ENCODE data around the gene STK36.

STK36 gene

DNA sequence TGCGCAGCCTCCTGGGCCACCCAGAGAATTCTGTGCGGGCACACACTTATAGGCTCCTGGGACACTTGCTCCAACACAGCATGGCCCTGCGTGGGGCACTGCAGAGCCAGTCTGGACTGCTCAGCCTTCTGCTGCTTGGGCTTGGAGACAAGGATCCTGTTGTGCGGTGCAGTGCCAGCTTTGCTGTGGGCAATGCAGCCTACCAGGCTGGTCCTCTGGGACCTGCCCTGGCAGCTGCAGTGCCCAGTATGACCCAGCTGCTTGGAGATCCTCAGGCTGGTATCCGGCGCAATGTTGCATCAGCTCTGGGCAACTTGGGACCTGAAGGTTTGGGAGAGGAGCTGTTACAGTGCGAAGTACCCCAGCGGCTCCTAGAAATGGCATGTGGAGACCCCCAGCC lies 27.0 kb downstream of the STK36 start:
- H3K27me3 ChIP-seq (ENCODE audit: insufficient read depth, poor library complexity, severe bottlenecking), result no peaks in the 10 kb centered on the region
- H3K4me1 ChIP-seq (ENCODE audit: insufficient read depth, poor library complexity, severe bottlenecking), result no peaks in the 10 kb centered on the region
- H3K4me3 ChIP-seq (ENCODE audit: severe bottlenecking), result no peak overlapping the region
- H3K9me3 ChIP-seq (ENCODE audit: severe bottlenecking), result no peaks in the 10 kb centered on the region
- ATAC-seq (ENCODE audit: low read depth), result no peak
- H3K36me3 ChIP-seq (ENCODE audit: low read depth), result peaks cover 5% of the 10 kb centered on the region; the same call in 1 of the 2 replicates
- H3K27ac ChIP-seq (ENCODE audit: poor library complexity, severe bottlenecking), result no peak overlapping the region
- TF ChIP-seq, protein P1, sequence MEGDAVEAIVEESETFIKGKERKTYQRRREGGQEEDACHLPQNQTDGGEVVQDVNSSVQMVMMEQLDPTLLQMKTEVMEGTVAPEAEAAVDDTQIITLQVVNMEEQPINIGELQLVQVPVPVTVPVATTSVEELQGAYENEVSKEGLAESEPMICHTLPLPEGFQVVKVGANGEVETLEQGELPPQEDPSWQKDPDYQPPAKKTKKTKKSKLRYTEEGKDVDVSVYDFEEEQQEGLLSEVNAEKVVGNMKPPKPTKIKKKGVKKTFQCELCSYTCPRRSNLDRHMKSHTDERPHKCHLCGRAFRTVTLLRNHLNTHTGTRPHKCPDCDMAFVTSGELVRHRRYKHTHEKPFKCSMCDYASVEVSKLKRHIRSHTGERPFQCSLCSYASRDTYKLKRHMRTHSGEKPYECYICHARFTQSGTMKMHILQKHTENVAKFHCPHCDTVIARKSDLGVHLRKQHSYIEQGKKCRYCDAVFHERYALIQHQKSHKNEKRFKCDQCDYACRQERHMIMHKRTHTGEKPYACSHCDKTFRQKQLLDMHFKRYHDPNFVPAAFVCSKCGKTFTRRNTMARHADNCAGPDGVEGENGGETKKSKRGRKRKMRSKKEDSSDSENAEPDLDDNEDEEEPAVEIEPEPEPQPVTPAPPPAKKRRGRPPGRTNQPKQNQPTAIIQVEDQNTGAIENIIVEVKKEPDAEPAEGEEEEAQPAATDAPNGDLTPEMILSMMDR (IDR thresholded peaks at IDR 0.05; ENCODE audit: poor library complexity, severe bottlenecking), result no peak
- no peak for DNase-seq (ENCODE audit: low spot score)

DNA sequence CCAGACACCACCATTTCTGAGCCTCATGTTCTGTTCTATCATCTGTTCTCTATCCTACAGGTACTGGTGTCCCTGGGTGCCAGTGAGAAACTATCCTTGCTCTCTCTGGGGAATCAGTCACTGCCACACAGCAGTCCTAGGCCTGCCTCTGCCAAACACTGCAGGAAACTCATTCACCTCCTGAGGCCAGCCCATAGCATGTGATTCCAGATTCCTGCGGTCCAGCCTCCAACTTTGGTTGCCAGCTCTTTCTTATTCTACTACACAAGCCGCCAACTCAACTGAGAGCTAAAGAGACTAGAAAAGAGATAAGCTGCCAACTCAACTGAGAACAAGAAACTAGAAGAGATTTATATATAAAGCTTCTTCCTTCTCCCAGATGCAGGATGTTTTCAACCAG lies 29.9 kb downstream of the STK36 start:
- H3K4me3 ChIP-seq (ENCODE audit: severe bottlenecking), result no peak overlapping the region

DNA sequence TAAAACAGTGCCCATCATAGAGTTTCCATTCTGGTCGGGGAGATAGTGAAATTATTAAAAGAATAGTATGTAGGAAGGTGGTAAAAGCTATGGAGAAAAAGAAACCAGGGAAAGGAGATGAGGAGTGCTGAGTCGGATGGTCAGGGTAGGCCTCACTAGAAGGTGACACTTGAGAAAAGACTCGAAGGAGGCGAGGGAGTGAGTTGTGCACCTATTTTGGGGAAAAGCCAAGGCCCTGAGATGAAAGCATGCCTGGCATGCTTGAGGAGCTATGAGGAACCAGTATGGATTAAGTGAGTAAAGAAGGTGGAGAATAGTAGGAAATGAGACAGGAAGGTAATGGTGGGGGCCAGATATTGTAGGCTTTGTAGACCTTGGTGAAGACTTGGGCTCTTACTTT lies 31.5 kb downstream of the STK36 start:
- TF ChIP-seq, protein P1 (IDR thresholded peaks at IDR 0.05; ENCODE audit: poor library complexity, severe bottlenecking), result no peak
- DNase-seq (ENCODE audit: low spot score), result no peak
- no peaks in the 10 kb centered on the region for H3K4me1 ChIP-seq (ENCODE audit: insufficient read depth, poor library complexity, severe bottlenecking)
- H3K4me3 ChIP-seq (ENCODE audit: severe bottlenecking), result no peak overlapping the region
- ATAC-seq (ENCODE audit: low read depth), result no peak
- H3K9me3 ChIP-seq (ENCODE audit: severe bottlenecking), result no peaks in the 10 kb centered on the region
- no peaks in the 10 kb centered on the region for H3K36me3 ChIP-seq (ENCODE audit: low read depth)
- H3K27ac ChIP-seq (ENCODE audit: poor library complexity, severe bottlenecking), result no peak overlapping the region
- no peaks in the 10 kb centered on the region for H3K27me3 ChIP-seq (ENCODE audit: insufficient read depth, poor library complexity, severe bottlenecking)

More for the DNA sequence above, 29.9 kb downstream of the STK36 start:
- no peak overlapping the region for H3K27ac ChIP-seq (ENCODE audit: poor library complexity, severe bottlenecking)
- TF ChIP-seq, protein P1 (IDR thresholded peaks at IDR 0.05; ENCODE audit: poor library complexity, severe bottlenecking), result no peak
- no peaks in the 10 kb centered on the region for H3K36me3 ChIP-seq (ENCODE audit: low read depth)
- no peaks in the 10 kb centered on the region for H3K4me1 ChIP-seq (ENCODE audit: insufficient read depth, poor library complexity, severe bottlenecking)
- no peaks in the 10 kb centered on the region for H3K27me3 ChIP-seq (ENCODE audit: insufficient read depth, poor library complexity, severe bottlenecking)
- no peaks in the 10 kb centered on the region for H3K9me3 ChIP-seq (ENCODE audit: severe bottlenecking)
- ATAC-seq (ENCODE audit: low read depth) (no peak), DNase-seq (ENCODE audit: low spot score) (no peak)

DNA sequence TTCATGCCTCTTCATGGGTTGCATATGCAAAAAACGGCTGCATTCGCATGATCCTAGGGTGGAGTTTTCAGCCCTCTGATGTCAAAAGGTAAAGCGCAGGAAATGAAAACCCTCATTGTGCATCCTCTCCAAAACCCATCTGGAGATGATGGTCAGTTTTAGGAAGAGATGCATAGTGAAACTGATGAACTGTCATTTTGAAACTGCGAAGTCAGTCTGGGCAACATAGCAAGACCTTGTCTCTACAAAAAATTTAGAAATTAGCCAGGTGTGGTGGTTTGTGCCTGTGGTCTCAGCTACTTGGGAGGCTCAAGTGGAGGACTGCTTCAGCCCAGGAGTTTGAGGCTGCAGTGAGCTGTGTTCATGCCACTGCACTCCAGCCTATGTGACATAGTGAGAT lies 36.2 kb downstream of the STK36 start:
- no peak for ATAC-seq (ENCODE audit: low read depth)
- Histone ChIP-seq H3K9me3 (ENCODE audit: severe bottlenecking) (no peaks in the 10 kb centered on the region), H3K36me3 (ENCODE audit: low read depth) (peaks cover 5% of the 10 kb centered on the region; the same call in 1 of the 2 replicates), H3K4me3 (ENCODE audit: severe bottlenecking) (no peak overlapping the region), H3K27ac (ENCODE audit: poor library complexity, severe bottlenecking) (no peak overlapping the region), H3K4me1 (ENCODE audit: insufficient read depth, poor library complexity, severe bottlenecking) (no peaks in the 10 kb centered on the region), H3K27me3 (ENCODE audit: insufficient read depth, poor library complexity, severe bottlenecking) (no peaks in the 10 kb centered on the region)
- TF ChIP-seq, protein P1 (IDR thresholded peaks at IDR 0.05; ENCODE audit: poor library complexity, severe bottlenecking), result no peak
- no peak for DNase-seq (ENCODE audit: low spot score)

DNA sequence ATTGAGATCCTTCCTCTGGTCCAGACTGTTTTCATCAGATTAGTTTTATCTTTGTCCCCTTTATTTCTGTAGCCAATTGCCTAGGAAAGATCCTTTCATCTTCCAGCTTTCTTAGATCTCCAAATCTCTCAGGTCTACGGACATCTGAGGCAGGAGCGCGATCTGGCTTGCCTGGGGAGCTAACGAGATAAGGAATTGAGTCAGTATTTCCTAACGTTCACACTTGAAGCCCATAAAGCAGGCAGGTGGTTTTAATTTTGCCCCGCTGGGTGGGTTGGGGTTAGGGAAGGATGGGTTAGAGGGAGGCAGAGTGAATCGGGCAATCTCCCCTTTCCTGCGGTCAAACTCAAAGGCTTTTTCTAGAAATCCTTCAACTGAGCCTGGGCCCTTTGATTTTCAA lies 38.0 kb downstream of the STK36 start:
- H3K36me3 ChIP-seq (ENCODE audit: low read depth), result peaks cover 15% of the 10 kb centered on the region; the same call in 1 of the 2 replicates
- no peak overlapping the region for H3K27ac ChIP-seq (ENCODE audit: poor library complexity, severe bottlenecking)
- TF ChIP-seq, protein P1 (IDR thresholded peaks at IDR 0.05; ENCODE audit: poor library complexity, severe bottlenecking), result no peak
- H3K4me1 ChIP-seq (ENCODE audit: insufficient read depth, poor library complexity, severe bottlenecking), result no peaks in the 10 kb centered on the region
- no peaks in the 10 kb centered on the region for H3K27me3 ChIP-seq (ENCODE audit: insufficient read depth, poor library complexity, severe bottlenecking)
- no peak for DNase-seq (ENCODE audit: low spot score)
- H3K4me3 ChIP-seq (ENCODE audit: severe bottlenecking), result no peak overlapping the region
- H3K9me3 ChIP-seq (ENCODE audit: severe bottlenecking), result no peaks in the 10 kb centered on the region
- no peak for ATAC-seq (ENCODE audit: low read depth)

Data from RWPE2 (cell line).